GM12873 (cell line): ENCODE results near the gene AGAP1.

Experiments
- CTCF ChIP-seq: IDR thresholded peaks from 2 replicates; pipeline ENCODE4 v1.5.1; 2012; ENCODE audit warnings: low read depth, mild to moderate bottlenecking, moderate library complexity, low read length, control low read depth; ENCODE audit not compliant: insufficient read depth; ENCODE audit errors: missing control alignments

Gene AGAP1

GRCh38 chr2:235779444-235779896 lies 285.6 kb downstream of the AGAP1 start:
- TF ChIP-seq CTCF, result peak; percentile 83

GRCh38 chr2:235780401-235780800 lies 286.6 kb downstream of the AGAP1 start:
- TF ChIP-seq CTCF, result no peak

GRCh38 chr2:235781775-235782174 lies 287.9 kb downstream of the AGAP1 start:
- TF ChIP-seq CTCF, result no peak

- no peak for TF ChIP-seq CTCF
These were observed 290.9 kb downstream of the AGAP1 start for GRCh38 chr2:235784788-235785187.

- no peak for TF ChIP-seq CTCF
These were observed 295.7 kb downstream of the AGAP1 start for GRCh38 chr2:235789552-235789951.

GRCh38 chr2:235793163-235793752 lies 299.4 kb downstream of the AGAP1 start:
- TF ChIP-seq CTCF, result peak; percentile 60

- TF ChIP-seq CTCF, result no peak
These were observed 305.4 kb downstream of the AGAP1 start for GRCh38 chr2:235799281-235799680.
